ENCODE results near the gene DHPS.
"Not testable (repeated sequence)": the region's sequence is repeated elsewhere in the genome, so short reads cannot be mapped to it uniquely, and the experiment has no call there.

The DHPS gene

DNA sequence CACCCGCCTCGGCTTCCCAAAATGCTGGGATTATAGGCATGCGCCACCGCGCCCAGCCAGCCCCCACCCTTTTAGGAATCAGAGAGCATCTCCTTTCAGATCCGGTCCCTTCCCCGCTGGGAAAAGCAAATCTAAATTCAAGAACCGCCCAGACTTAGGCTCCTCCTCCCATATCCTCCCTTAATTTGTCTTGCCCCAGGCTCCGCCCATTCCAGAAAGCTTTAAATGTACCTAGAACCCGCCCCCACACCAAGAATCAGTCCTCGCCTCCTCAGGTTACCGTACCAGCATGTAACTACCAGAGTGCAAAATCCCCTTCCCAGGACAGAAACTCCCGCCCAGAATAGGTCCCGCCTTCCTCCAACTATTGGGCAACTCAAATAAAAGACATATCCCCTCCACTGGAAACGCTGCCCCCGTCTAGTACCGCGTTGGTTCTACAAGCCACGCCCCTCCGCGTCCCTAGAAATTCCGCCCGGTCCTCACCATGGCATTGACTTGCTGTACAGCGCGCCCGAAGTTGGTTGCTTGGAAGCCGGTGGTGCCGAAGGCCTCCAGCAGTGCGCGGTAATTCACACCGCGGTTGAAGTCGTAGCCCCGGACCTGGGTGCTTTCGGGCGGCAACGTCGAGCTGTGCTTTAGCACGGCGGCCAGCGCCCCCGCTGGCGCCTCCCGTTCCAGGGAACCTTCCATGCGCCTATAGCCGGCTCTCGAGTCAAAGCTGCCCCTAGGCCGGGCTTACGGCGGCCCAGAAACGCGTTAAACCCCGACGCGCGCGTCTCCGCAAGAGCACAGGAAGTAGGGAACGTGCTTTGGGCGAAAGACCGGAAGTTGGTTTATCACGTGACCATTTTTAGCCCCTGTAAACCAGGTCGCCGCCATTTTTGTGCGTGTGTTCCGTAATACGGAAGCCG, at the start of gene DHPS:
Gene DHPS (minus strand): TSS at position 807 of the 914 bp plus-strand sequence. CDS start 114 bp downstream, at position 693.
- peak; percentile 94 to 98 for DNase-seq

DNA sequence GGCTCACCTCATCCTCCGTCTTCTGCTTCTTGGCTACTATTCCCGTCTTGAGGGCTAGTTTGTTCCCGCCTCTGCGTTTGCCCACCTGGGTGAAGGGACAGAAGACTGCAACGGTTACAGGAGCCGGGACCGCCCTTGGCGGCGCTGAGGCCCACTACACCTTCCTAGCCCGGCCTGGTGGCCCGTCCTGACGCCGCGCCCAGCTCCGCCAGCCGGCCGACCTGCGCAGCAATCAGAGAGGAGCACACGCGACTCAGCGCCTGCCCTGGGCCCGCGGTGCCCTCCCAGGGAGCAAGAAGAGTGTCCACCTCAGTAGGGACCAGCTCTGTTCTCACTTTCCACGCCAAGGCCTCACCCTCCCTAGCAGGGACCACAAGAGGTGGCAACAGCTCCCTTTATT, 49.7 kb upstream of the DHPS start:
- no peak for DNase-seq

DNA sequence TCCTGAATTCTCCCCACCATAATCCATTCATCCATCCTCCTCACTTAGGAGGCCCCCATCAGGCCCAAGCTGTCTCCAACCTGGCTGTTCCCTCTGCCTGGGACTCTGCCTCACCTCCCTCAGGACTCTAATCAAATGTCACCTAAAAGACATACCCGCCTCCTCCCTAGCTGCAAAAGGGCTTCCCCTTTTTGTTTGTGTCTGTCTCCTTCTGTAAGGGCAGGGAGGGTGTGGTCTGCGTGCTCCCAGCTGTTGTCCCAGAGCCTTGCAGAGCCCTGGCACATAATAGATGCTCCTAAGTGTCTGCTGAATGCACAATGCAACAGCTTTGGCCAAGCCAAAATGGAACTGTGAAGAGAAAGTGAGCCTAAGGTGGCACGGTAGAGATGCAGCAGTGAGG, 48.4 kb upstream of the DHPS start:
- DNase-seq: no peak

DNA sequence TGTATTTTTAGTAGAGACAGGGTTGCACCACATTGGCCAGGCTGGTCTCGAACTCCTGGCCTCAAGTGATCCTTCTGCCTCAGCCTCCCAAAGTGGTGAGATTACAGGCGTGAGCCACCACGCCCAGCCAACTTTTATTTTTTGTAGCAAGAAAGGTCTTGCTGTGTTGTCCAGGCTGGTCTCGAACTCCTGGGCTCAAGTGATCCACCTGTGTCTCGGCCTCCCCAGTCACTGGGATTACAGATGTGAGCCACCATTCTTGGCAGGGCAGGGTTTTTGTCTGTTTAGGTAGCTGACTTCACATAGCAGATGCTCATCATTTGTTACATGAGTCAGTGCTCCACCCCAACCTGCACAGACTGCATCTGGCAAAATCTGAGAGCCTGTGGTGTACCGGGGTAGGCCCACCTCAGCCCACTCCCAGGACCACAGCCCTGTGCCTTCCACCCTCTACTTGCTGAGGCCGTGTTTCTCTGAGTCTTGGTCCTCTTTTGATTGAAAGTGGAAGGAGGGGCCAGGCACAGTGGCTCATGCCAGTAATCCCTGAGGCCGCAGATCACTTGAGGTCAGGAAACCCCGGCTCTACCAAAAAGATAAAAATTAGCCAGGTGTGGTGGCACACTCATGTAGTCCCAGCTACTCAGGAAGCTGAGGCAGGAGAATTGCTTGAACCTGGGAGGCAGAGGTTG, 46.2 kb upstream of the DHPS start:
- DNase-seq: no peak

- no peak for DNase-seq
Observed at GRCh38 chr19:12726988-12727316, 45.3 kb upstream of the DHPS start.

DNA sequence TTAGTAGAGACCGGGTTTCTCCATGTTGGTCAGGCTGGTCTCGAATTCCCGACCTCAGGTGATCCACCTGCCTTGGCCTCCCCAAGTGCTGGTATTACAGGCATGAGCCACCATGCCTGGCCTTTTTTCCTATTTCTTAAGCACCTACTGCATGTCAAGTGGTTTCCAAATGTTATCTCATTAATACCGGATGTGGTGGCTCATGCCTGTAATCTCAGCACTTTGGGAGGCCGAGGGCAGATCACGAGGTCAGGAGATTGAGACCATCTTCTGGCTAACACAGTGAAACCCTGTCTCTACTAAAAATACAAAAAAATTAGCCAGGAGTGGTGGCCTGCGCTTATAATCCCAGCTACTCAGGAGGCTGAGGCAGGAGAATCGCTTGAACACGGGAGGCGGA, 43.9 kb upstream of the DHPS start:
- DNase-seq: not testable (repeated sequence)

DNA sequence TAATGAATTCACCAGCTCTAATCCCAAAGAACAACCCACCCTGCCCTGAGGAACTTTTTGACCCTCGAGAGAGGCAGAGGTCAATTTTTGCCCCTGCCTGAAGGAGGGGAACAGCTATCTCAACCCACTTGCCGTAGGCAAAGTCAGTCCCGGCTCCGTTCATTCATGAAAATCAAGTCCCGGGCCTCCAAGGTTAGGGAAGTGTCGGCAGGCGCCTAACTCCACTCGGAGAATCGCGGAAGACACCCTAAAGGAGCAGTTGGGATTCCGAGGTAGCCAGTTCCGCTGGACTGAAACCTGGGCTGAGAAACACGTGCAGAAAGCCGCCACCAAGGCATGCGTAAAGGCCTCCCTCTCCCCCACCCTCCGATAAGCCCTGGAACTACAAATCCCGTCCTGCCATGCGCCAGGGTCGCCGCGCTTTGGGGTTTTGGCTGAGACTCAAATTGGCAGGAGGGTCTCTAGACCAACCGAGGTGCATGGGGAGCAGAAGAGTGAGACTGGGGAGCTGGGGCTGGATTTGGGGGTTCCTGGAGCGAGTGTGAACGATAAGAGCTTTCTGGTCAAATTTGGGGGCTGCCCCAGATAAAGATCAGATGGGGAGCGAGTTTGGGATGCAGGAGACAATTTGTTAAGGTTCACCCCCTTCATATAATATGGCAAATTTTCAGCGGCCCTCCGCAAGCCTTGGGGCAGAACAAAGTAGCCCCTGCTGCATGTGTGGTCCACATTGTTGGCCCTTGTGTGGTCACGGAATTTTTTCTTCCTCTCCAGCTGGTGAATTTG, 42.2 kb upstream of the DHPS start, which contains the start of gene TNPO2:
Gene TNPO2 (minus strand): TSS at position 292 of the 786 bp plus-strand sequence. CDS start 2,955 bp downstream, outside the sequence.
- peak; percentile 30 to 68 for DNase-seq

GRCh38 chr19:12723381-12723640, 41.6 kb upstream of the DHPS start:
- no peak for DNase-seq

DNA sequence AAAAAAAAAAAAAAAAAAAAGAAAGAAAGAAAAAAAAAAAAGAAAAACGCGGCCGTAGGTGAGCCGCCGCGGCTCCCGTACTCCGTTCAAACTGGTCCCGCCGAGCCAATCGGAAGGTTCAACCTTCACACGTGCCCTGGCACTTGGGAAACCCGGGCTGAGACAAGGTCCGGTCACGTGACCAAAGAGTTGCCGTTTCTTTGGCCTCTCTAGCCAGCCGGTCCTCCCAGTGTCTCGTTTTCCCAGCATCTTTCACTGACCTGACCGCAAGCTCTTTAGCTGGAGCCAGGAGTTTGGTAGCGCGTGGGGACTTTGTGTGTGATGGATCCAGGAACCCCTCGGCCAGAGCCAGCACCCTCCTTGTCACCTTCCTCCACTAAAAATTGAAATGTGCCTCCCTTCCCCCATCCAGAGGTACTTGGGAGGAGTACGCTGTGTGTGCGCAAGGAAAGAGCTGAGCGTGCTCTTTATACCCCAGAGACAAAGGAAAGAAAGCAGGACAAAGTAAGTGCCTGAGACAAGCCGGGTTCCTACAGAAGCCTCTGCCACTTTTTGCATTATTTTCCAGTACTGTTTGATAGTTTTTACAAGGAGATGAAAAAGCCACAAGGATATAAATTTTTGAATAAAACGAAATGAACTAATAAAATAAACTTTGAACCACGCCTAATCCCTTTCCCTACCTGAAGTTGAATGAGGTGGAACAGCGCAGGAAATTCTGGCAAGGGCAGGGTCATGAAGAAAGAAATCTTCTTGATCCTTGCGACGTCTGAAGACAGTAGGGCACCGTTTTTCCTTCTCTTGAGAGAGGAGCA, 41.1 kb upstream of the DHPS start:
- DNase-seq: peak; percentile 93 to 96

DNA sequence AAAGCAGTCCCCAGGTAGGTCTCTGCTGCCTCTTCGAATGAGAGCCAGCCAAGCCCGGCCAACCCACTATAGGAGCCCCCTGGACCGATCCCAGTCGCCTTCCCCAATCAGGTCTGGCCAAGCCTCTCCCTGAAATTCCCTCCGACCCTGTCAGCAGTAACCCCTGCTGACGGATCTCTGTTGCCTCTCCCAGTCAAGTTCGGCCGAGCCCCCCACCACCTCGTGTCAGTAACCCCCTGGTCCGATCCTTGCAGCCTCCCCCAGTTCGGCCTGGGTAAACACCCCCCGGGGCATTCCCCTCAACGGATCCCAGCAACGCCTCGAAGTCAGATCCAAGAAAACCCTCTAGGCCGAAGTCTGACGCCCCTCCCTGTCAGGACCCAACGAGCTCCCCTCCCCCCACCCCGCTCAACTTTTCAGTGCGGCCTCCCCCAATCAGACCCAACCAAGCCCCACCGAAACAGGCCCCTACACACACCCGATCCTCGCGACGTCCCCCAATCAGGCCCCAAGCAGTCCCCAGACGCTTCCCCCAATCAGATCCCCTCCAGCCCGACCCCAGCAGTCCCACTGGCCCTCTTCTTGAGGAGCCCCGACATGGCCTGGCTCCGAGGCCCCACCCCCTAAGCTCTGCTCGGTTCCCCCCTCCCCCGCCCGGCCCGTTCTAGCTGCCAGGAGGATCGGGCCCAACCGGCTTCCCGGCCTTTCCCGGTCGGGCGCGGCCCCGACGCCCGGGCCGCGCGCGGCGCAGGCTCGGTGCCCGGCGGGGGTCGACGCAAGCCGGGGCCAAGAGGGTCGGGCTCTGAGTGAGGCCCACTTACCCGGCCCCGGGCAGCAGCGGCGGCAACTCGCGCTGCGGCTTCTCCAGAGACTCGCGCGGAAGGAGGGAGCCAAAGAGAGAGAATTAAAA, 40.2 kb upstream of the DHPS start:
- DNase-seq: no peak

DNA sequence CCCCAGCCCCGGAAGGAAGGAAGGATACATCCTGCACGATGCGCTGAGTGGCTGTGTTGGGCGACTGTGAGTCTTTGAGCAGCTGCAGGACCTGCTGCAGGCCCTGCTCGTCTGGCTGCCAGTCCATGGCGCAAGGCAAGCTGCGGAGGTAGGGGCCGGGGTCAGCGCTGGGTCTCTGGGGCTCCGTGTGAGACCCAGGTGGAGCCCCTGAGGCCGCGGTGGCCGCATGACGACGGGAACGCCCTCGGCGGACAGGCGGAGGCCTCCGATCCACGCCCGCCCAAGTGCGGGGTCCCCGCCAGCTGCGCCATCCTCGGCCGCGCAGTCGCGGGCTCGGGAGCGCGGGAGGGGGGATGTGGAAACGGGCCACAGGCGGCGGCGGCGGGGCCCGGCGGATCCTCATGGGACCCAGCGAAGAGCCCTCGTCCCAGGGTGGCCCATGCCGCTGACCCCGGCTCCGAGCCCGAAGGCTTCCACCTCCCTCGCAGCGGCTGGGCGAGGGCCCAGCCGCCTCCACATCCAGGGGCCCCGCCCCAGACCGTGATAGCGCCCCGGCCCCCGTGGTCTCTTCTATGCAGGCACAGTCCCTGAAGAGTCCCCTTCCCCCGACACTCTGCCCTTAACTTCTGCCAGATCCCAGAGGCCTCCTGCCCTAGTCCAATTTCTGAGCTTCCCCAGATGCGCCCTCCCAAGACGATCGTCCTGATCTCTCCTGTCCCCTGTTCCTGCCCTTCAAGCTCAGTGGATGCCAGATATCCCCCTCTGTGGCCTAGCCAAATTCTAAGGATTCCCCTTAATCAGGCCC, 39.4 kb upstream of the DHPS start:
- no peak for DNase-seq

GRCh38 chr19:12720296-12720695, 38.6 kb upstream of the DHPS start:
- DNase-seq: no peak

DNA sequence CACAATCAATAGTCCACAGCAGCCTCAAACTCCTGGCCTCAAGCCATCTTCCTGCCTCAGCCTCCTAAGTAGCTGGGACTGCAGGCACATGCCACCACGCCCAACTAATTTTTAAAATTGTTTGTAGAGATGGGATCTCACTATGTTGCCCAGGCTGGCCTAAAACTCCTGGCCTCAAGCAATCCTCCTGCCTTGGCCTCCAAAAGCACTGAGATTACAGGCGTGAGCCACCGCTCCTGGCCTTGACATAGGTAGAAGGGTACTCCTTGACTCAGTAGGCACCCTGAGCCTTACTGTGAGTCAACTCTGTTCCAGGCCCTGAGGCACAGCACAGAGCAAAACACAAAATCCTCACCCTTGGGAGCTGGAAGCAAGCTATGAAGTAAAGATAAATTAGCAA, 34.2 kb upstream of the DHPS start:
- no peak for DNase-seq

DNA sequence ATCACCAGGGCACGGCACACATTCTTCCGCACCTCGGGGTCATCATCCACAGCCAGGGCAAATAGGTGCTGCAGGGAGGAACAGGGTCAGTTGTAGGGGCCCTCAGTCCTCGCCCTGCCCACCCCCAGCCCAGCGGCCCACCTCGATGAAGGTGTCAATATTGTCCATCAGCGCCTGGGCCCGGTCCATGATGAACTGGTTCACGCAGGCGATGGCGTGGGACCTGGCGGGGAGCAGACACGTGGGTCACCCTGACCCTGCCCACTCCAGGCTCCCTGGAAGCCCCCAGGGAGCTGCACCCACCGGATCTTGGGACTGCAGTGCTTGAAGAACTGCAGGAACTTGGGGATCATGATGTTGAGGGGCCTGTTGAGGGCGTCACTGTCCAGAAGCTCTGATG, 33.4 kb upstream of the DHPS start:
- no peak for DNase-seq

- not testable (repeated sequence) for DNase-seq
Observed at GRCh38 chr19:12713304-12713703, 31.6 kb upstream of the DHPS start.

- DNase-seq: not testable (repeated sequence)
Observed at GRCh38 chr19:12712077-12712476, 30.4 kb upstream of the DHPS start.

DNA sequence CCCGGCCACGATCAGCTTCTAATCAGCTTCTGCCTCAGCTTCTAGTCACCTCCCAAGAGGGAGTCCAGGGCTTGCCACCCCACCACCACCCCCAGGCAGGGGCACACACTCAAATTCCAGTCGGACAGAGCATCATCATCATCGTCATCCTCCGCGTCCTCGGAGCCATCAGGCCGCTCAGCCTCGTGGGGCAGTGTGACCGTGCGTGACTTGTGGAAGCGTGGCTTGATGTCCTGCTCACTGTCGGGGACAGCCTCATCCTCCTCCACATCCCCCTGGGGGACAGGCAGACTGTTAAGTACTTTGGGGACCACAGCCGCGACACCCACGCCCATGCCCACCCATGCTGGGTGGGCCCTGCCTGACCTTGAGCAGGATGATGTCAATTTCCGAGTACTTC, 29.5 kb upstream of the DHPS start:
- DNase-seq: no peak

- DNase-seq: no peak
Observed at GRCh38 chr19:12708641-12709040, 27.0 kb upstream of the DHPS start.

DNA sequence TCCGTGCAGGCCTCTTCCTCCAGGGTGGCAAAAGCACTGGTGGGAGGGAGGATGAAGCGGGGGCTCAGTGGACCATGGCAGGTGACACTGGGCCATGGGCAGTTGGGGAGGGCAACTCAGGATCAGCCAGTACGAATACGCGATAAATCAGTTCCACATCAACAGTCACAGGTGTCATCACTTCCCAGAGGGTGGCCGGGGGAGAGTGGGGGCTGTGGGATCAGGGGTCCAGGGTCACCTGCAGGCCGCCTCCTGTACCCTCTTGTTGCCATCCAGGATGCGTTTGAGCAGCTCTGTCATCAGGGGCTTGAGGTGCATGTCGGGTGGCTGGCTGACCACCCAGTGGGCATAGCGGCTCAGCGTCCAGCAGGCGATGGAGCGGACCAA, 24.6 kb upstream of the DHPS start:
- DNase-seq: no peak

DNA sequence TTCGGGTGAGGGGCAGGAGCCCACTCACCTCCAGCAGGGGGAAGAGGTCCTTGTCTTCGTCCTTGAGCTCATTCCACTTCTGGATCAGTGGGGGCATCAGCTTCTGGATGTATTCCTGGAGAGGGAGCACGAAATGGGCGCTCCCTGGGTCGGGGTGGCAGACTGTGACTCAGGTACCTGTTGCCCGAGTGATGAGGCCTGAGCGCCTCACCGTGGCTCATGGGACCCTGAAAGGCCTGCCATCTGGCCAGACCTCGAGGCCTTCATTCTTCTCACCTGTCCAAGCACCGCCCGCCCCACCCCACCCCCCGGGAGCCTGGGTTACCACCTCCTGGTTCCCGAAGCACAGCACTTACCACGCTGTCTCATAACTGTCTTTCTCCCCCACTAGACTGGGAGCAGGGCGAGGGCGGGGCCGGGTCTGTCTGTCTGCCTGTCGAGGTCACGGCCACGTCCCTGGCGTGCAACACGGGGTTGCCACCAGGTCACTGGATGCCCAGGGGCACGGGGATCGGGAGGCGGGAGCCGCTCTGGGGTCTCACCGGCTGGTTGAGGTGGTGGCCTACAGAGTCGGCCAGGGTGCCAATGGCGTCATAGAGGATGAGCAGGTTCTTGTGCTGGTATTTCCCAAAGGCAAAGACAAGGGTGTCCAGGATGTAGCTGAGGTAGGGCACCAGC, 24.1 kb upstream of the DHPS start:
- no peak for DNase-seq

All from SW 1271 (cell line).